Gastrocnemius medialis (tissue), 4 donors: Measurements from ENCODE around the gene B4GALNT1. TPM values are rescaled to one million over a fixed set of nuclear protein-coding genes. Genes with fewer than 3 reads are reported as not detected.

Experiments used
- ATAC-seq, 2 donors: fragments of 150-250 bp; one replicate each; pipeline ENCODE4 v1.9.1; 2016
- DNase-seq, 2 donors: peaks; one replicate each; pipeline ENCODE4 v3.0.0-alpha.2; 2019
- H3K27ac ChIP-seq, 4 donors: fragments of 200-600 bp; sonication (generic); 1 replicate in 1 of 4; 2 replicates in 3 of 4; pipeline ENCODE4 v1.5.1; 2016 to 2018; ENCODE audit warnings: mild to moderate bottlenecking in 2 of 4, moderate library complexity in 1 of 4
- H3K27me3 ChIP-seq, 3 donors: fragments of 200-600 bp; sonication (generic) in 2 of 3; 1 replicate in 1 of 3; 2 replicates in 2 of 3; pipeline versions ENCODE4 v1.5.1 to v1.6.0; 2016 to 2019; ENCODE audit warnings: mild to moderate bottlenecking in 1 of 3, moderate library complexity in 1 of 3
- H3K36me3 ChIP-seq, 2 donors: fragments of 200-600 bp; sonication (generic) in 1 of 2; one replicate each; pipeline ENCODE4 v1.5.1; 2017 to 2018
- H3K4me1 ChIP-seq, 2 donors: fragments of 200-600 bp; sonication (generic) in 1 of 2; one replicate each; pipeline ENCODE4 v1.5.1; 2016 to 2017; ENCODE audit warnings: mild to moderate bottlenecking in 2 of 2
- H3K4me3 ChIP-seq, 4 donors: fragments of 200-600 bp; sonication (generic) in 3 of 4; 1 replicate in 1 of 4; 2 replicates in 3 of 4; pipeline ENCODE4 v1.5.1; 2016 to 2019; ENCODE audit warnings: mild to moderate bottlenecking in 2 of 4
- H3K9me3 ChIP-seq, 3 donors: fragments of 200-600 bp; sonication (generic) in 2 of 3; 1 replicate in 1 of 3; 2 replicates in 2 of 3; pipeline ENCODE4 v1.5.1; 2016 to 2019
- CTCF ChIP-seq, 5 experiments: fragments of 450-650 bp in 3 of 5; fragments of 200-600 bp in 2 of 5; sonication (generic) in 2 of 5; IDR thresholded peaks in 4 of 5; conservative IDR thresholded peaks in 1 of 5; 1 replicate in 4 of 5; 2 replicates in 1 of 5; pipeline ENCODE4 v1.5.1; 2016 to 2019; ENCODE audit warnings: antibody characterized with exemption in 5 of 5, mild to moderate bottlenecking in 3 of 5, moderate library complexity in 3 of 5
- POLR2A ChIP-seq, 2 donors: fragments of 450-650 bp; IDR thresholded peaks; one replicate each; pipeline ENCODE4 v1.6.1; 2017; ENCODE audit warnings: antibody characterized with exemption in 2 of 2, mild to moderate bottlenecking in 2 of 2, moderate library complexity in 2 of 2
- in situ Hi-C, 4 donors: fragments of 200-750 bp; cut with MboI; loops; one replicate each; pipeline versions ENCODE4 v1.15.0 to v1.8.0; 2017; ENCODE audit warnings: low sequenced_read_pairs in 4 of 4
- intact Hi-C: fragments of 100-400 bp; cut with DNase I; formaldehyde crosslinking; loops from one replicate; pipeline ENCODE4 v1.15.1; 2023; ENCODE audit warnings: low total_unique reads
- total RNA-seq, 4 donors: library from RNA; depleted of rRNA; stranded (reverse); fragments of >200 nt; gene quantifications; one replicate each; pipeline versions ENCODE4 v1.1.0 to v1.2.3, GENCODE V29; 2016

Gene B4GALNT1
- total RNA-seq, 4 donors from 2014 or later = 13.2 to 25.5 (median 16.6) TPM

- H3K9me3 ChIP-seq = no peaks in the 10 kb centered on the region
- in situ Hi-C loops = no loop called here
- intact Hi-C loops = no loop called here
- H3K27me3 ChIP-seq = no peaks in the 10 kb centered on the region
- ATAC-seq (no peak), DNase-seq (no peak)
- peaks cover 8 to 13% of the 10 kb centered on the region in 2 donors for H3K4me1 ChIP-seq
- H3K4me3 ChIP-seq = no peak overlapping the region
- no peak overlapping the region for H3K27ac ChIP-seq
- peaks cover 0 to 19% of the 10 kb centered on the region in 2 donors for H3K36me3 ChIP-seq
- TF ChIP-seq CTCF (IDR thresholded peaks at IDR 0.05 in 4 of 5, conservative IDR thresholded peaks at IDR 0.05 in 1 of 5) (no peak), POLR2A (IDR thresholded peaks at IDR 0.05) (no peak)
These were observed 39.8 kb downstream of the B4GALNT1 start for GRCh38 chr12:57593187-57593586.

GRCh38 chr12:57592551-57593165 is 40.3 kb downstream of the B4GALNT1 start:
- Histone ChIP-seq H3K36me3 (peaks cover 0 to 16% of the 10 kb centered on the region in 2 donors), H3K27ac (no peak overlapping the region), H3K4me3 (no peak overlapping the region), H3K27me3 (no peaks in the 10 kb centered on the region), H3K9me3 (no peaks in the 10 kb centered on the region), H3K4me1 (peaks cover 8 to 13% of the 10 kb centered on the region in 2 donors)
- ATAC-seq (no peak), DNase-seq (no peak)
- TF ChIP-seq CTCF (IDR thresholded peaks at IDR 0.05 in 4 of 5, conservative IDR thresholded peaks at IDR 0.05 in 1 of 5) = no peak
- no peak for TF ChIP-seq POLR2A (IDR thresholded peaks at IDR 0.05)
- in situ Hi-C loops = no loop called here
- intact Hi-C loops = no loop called here

GRCh38 chr12:57591782-57592325 is 41.1 kb downstream of the B4GALNT1 start:
- ATAC-seq = no peak
- peak overlapping the region; percentile 66 to 79 (median 76) for H3K27ac ChIP-seq
- intact Hi-C loops = loop anchor here (2.0 kb wide), 1 partner anchor 103 kb away; the partner anchor contains the start of gene OS9

GRCh38 chr12:57590864-57591781 is 41.9 kb downstream of the B4GALNT1 start, which contains the start of gene PIP4K2C:
Gene PIP4K2C (plus strand): TSS chr12:57591192. CDS start chr12:57591290, 98 bp downstream.
- ATAC-seq (peak; percentile 92 to 95), DNase-seq (peak; percentile 66 to 74)
- H3K4me3 ChIP-seq = peak within 1 kb of the TSS; percentile 79 to 94 (median 86)
- peak in 1 of 2 donors; percentile 37 for TF ChIP-seq POLR2A (IDR thresholded peaks at IDR 0.05)
- TF ChIP-seq CTCF (IDR thresholded peaks at IDR 0.05 in 4 of 5, conservative IDR thresholded peaks at IDR 0.05 in 1 of 5) = no peak
- peak within 1 kb of the TSS; percentile 66 to 79 (median 76) for H3K27ac ChIP-seq
- no peaks in the 10 kb centered on the region for H3K9me3 ChIP-seq
- in situ Hi-C loops = no loop called here
- no peaks in the 10 kb centered on the region for H3K27me3 ChIP-seq
- intact Hi-C loops = loop anchor here (2.0 kb wide), 1 partner anchor 104 kb away; the partner anchor contains the start of gene OS9
- peaks cover 0 to 9% of the 10 kb centered on the region in 2 donors for H3K36me3 ChIP-seq
- H3K4me1 ChIP-seq = peaks cover 8 to 13% of the 10 kb centered on the region in 2 donors

More at GRCh38 chr12:57591782-57592325, 41.1 kb downstream of the B4GALNT1 start:
- TF ChIP-seq CTCF (IDR thresholded peaks at IDR 0.05 in 4 of 5, conservative IDR thresholded peaks at IDR 0.05 in 1 of 5) (no peak), POLR2A (IDR thresholded peaks at IDR 0.05) (no peak)
- no peaks in the 10 kb centered on the region for H3K9me3 ChIP-seq
- DNase-seq = no peak
- H3K4me3 ChIP-seq = peak overlapping the region; percentile 79 to 94 (median 86)
- in situ Hi-C loops = no loop called here
- no peaks in the 10 kb centered on the region for H3K27me3 ChIP-seq
- H3K36me3 ChIP-seq = peaks cover 0 to 13% of the 10 kb centered on the region in 2 donors
- H3K4me1 ChIP-seq = peaks cover 8 to 13% of the 10 kb centered on the region in 2 donors
